Measurements from ENCODE around the gene CSN1S1. TPM values are rescaled to one million over a fixed set of nuclear protein-coding genes. Genes with fewer than 3 reads are reported as not detected.
A peak's percentile ranks its signal among the peaks of the same experiment; 100 is the strongest.

CSN1S1 gene, protein sequence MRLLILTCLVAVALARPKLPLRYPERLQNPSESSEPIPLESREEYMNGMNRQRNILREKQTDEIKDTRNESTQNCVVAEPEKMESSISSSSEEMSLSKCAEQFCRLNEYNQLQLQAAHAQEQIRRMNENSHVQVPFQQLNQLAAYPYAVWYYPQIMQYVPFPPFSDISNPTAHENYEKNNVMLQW
- total RNA-seq (not detected), total RNA-seq (0 to 0.09 (median 0) reads per million in 29 experiments)
- not detected for total RNA-seq (2013)

DNA sequence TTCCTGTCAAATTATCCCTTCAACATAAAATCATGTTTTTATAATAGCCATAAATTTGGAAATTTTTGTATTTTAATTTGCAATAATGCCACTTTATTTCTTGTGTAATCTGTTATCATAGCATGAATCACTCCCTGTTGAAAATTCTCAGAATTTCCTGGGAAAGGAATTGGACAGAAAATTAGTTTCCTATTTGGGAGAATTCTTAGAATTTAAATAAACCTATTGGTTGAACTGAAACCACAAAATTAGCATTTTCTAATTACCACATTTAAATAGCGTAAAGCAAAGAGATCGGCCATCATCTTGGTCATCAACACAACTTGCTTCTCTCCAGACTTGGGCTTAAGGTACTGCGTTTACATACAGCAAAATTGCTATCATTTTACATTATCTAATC, at the start of gene CSN1S1:
Gene CSN1S1 (plus strand): TSS at position 301 of the 400 bp plus-strand sequence. CDS start 1,488 bp downstream, outside the sequence.
- no peaks in the 10 kb centered on the region for H3K27me3 ChIP-seq (replicated peaks in 1 of 2; ENCODE audit: control insufficient read depth in 2 of 2, extremely low read depth in 1 of 2, insufficient read depth in 2 of 2, low read length in 1 of 2)
- H3K9me3 ChIP-seq: no peaks in the 10 kb centered on the region
- H3K36me3 ChIP-seq (ENCODE audit: control insufficient read depth in 2 of 2, extremely low read depth in 1 of 2, insufficient read depth in 1 of 2, low read length in 1 of 2): no peaks in the 10 kb centered on the region
- Mint-ChIP-seq H3K4me1 (no peaks in the 10 kb centered on the region), H3K4me3 (no peak within 1 kb of the TSS), H3K27ac (no peak within 1 kb of the TSS), H3K36me3 (no peaks in the 10 kb centered on the region), H3K9me3 (no peaks in the 10 kb centered on the region), H3K27me3 (peaks cover 0 to 3% of the 10 kb centered on the region in 2 donors)
- H3K4me3 ChIP-seq (ENCODE audit: control insufficient read depth in 1 of 2, extremely low read depth in 1 of 2, low read length in 1 of 2): no peak within 1 kb of the TSS
- WGBS (ENCODE audit: insufficient coverage): 100% methylated on average over 2 of the region's 3 CpGs
- ChIA-PET CTCF (no interaction called here), POLR2A (no interaction called here)
- DNase-seq (no peak), ATAC-seq (replicated peaks in 1 of 4) (no peak)
- no peak within 1 kb of the TSS for H3K27ac ChIP-seq (ENCODE audit: low read length)
- H3K4me1 ChIP-seq (ENCODE audit: control insufficient read depth in 1 of 2, extremely low read depth in 1 of 2, insufficient read depth in 2 of 2, low read length in 2 of 2): no peaks in the 10 kb centered on the region

DNA sequence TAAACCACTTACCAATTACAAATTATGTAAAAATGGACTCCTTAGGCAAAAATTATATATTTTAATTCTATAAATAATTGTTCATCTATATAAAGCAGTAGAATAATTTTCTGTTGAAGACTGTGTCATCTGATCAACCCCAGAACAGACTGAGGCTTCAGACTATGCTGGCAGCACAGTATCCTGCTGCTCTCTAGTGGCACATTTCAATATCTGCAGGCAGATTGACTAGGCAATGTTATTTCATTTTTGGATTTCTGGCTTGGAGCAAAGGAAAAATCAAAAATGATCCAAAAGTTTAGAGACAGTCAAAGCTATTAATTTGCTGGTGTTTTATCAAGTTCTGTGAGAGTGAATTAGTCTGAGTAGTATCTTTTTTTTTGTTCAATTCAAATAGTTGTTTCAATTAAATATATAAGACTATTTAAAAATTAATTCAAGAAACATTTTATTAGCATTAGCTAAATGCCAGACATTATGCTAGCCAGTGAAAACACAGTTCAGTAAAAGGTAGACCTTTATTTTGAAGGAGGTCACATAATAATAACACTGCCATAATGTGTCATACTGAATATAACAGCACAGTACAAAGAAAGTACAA, 49.6 kb upstream of the CSN1S1 start:
- peak in 3 of 4 experiments; percentile 49 to 77 (median 60) for ATAC-seq (replicated peaks in 1 of 4)
- Histone ChIP-seq H3K4me3 (ENCODE audit: control insufficient read depth in 1 of 2, extremely low read depth in 1 of 2, low read length in 1 of 2) (no peak overlapping the region), H3K4me1 (ENCODE audit: control insufficient read depth in 1 of 2, extremely low read depth in 1 of 2, insufficient read depth in 2 of 2, low read length in 2 of 2) (no peaks in the 10 kb centered on the region), H3K27me3 (replicated peaks in 1 of 2; ENCODE audit: control insufficient read depth in 2 of 2, extremely low read depth in 1 of 2, insufficient read depth in 2 of 2, low read length in 1 of 2) (no peaks in the 10 kb centered on the region), H3K27ac (ENCODE audit: low read length) (no peak overlapping the region), H3K9me3 (no peaks in the 10 kb centered on the region), H3K36me3 (ENCODE audit: control insufficient read depth in 2 of 2, extremely low read depth in 1 of 2, insufficient read depth in 1 of 2, low read length in 1 of 2) (no peaks in the 10 kb centered on the region)
- peaks cover 3% of the 10 kb centered on the region for H3K36me3 Mint-ChIP-seq
- ChIA-PET POLR2A (no interaction called here), CTCF (interaction anchor here (0.6 to 2.2 kb wide), 14 partner anchors 13 to 1383 kb away, joined by 3 to 11 read pairs (median 4); no protein-coding TSS in a partner anchor)
- H3K27me3 Mint-ChIP-seq: no peaks in the 10 kb centered on the region
- no peak overlapping the region for H3K4me3 Mint-ChIP-seq
- H3K9me3 Mint-ChIP-seq: no peaks in the 10 kb centered on the region
- peak in 24 of 35 experiments; percentile 1 to 57 (median 8) for DNase-seq
- H3K27ac Mint-ChIP-seq: no peak overlapping the region
- H3K4me1 Mint-ChIP-seq: no peaks in the 10 kb centered on the region

DNA sequence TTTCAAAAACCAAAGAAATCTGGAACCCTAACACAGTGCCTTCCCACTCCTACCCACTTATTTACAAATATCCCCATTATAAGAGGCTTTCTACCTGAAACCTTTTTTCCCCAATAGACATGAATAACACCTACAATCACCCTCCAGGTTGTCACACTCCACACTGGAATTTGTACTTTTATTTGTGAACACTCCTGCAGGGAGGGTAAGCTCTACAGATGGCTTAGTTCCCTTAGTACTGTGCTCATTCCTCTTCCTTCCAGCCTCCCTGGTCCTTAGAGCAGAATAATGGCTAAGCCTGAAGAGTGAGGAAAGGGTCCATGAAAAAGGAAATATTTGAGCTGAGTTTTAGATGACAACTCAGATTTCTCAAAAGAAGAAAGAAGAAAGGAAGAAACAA, 48.7 kb upstream of the CSN1S1 start:
- no peak overlapping the region for H3K4me3 Mint-ChIP-seq
- H3K36me3 ChIP-seq (ENCODE audit: control insufficient read depth in 2 of 2, extremely low read depth in 1 of 2, insufficient read depth in 1 of 2, low read length in 1 of 2): no peaks in the 10 kb centered on the region

DNA sequence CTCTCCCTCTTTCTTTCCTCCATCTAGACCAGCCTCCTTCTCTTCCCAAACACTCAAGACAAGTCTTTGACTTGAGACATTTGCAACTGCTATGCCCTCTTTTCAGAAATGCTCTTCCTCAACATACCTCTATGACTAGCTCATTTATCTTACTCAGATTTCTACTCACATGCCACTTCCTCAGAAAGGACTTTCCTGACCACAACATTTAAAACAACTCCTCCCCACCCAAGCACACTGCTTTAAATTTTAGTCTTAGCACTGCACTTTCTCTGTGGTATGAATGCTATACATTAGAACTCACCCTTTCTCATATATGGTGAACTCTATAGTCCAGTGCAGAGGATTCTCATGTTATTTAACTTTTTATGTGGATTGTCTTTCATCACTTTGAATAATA, 42.5 kb upstream of the CSN1S1 start:
- Mint-ChIP-seq H3K36me3 (peaks cover 3% of the 10 kb centered on the region), H3K4me1 (peaks cover 0 to 3% (median 3%) of the 10 kb centered on the region in 3 donors), H3K4me3 (no peak overlapping the region), H3K27me3 (peaks cover 0 to 8% of the 10 kb centered on the region in 2 donors), H3K27ac (no peak overlapping the region), H3K9me3 (no peaks in the 10 kb centered on the region)
- peak in 1 of 4 experiments; percentile 31 for ATAC-seq (replicated peaks in 1 of 4)
- no peak overlapping the region for H3K27ac ChIP-seq (ENCODE audit: low read length)
- no peaks in the 10 kb centered on the region for H3K4me1 ChIP-seq (ENCODE audit: control insufficient read depth in 1 of 2, extremely low read depth in 1 of 2, insufficient read depth in 2 of 2, low read length in 2 of 2)
- H3K27me3 ChIP-seq (replicated peaks in 1 of 2; ENCODE audit: control insufficient read depth in 2 of 2, extremely low read depth in 1 of 2, insufficient read depth in 2 of 2, low read length in 1 of 2): no peaks in the 10 kb centered on the region
- H3K36me3 ChIP-seq (ENCODE audit: control insufficient read depth in 2 of 2, extremely low read depth in 1 of 2, insufficient read depth in 1 of 2, low read length in 1 of 2): no peaks in the 10 kb centered on the region
- POLR2A ChIA-PET: no interaction called here
- H3K9me3 ChIP-seq: no peaks in the 10 kb centered on the region
- no peak for DNase-seq
- CTCF ChIA-PET: no interaction called here
- no peak overlapping the region for H3K4me3 ChIP-seq (ENCODE audit: control insufficient read depth in 1 of 2, extremely low read depth in 1 of 2, low read length in 1 of 2)

More for the DNA sequence above, 48.7 kb upstream of the CSN1S1 start:
- Histone ChIP-seq H3K27me3 (replicated peaks in 1 of 2; ENCODE audit: control insufficient read depth in 2 of 2, extremely low read depth in 1 of 2, insufficient read depth in 2 of 2, low read length in 1 of 2) (no peaks in the 10 kb centered on the region), H3K4me1 (ENCODE audit: control insufficient read depth in 1 of 2, extremely low read depth in 1 of 2, insufficient read depth in 2 of 2, low read length in 2 of 2) (no peaks in the 10 kb centered on the region), H3K27ac (ENCODE audit: low read length) (no peak overlapping the region), H3K4me3 (ENCODE audit: control insufficient read depth in 1 of 2, extremely low read depth in 1 of 2, low read length in 1 of 2) (no peak overlapping the region), H3K9me3 (no peaks in the 10 kb centered on the region)
- ATAC-seq (replicated peaks in 1 of 4) (no peak), DNase-seq (no peak)
- ChIA-PET CTCF (interaction anchor here in 1 of 2 donors (0.9 to 1.9 kb wide), 2 partner anchors 59 to 564 kb away, joined by 4 to 11 read pairs; no protein-coding TSS in a partner anchor), POLR2A (no interaction called here)
- H3K27ac Mint-ChIP-seq: no peak overlapping the region
- H3K36me3 Mint-ChIP-seq: peaks cover 3% of the 10 kb centered on the region
- no peaks in the 10 kb centered on the region for H3K4me1 Mint-ChIP-seq
- no peaks in the 10 kb centered on the region for H3K9me3 Mint-ChIP-seq
- no peaks in the 10 kb centered on the region for H3K27me3 Mint-ChIP-seq

DNA sequence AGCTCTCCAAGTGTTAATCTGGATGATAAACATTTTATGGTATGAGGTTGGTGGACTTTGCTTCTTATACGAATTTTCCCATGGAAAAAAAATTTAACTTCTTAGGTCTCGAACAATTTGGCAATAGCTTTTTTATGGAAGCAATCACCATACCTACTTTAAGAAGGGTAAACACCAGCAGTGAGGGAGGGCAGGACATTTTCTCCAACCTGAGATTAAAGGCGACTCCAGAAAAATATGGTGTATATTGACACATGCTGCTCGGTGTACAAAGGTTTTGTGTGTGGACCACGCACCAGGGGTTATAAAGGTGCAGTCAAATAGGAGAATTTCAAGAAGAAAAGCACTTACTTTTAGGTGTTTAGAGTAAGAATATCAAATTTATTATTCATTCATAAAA, 36.7 kb upstream of the CSN1S1 start:
- H3K9me3 ChIP-seq: no peaks in the 10 kb centered on the region
- WGBS (ENCODE audit: insufficient coverage): 86% methylated on average over 1 of the region's 5 CpGs
- CTCF ChIA-PET: interaction anchor here in 1 of 2 donors (0.8 kb wide), 1 partner anchor 17 kb away, joined by 3 read pairs; no protein-coding TSS in a partner anchor
- no peak overlapping the region for H3K27ac ChIP-seq (ENCODE audit: low read length)
- POLR2A ChIA-PET: no interaction called here
- no peak overlapping the region for H3K4me3 Mint-ChIP-seq
- no peak for DNase-seq
- no peak overlapping the region for H3K27ac Mint-ChIP-seq
- H3K27me3 Mint-ChIP-seq: peaks cover 6 to 25% of the 10 kb centered on the region in 2 donors
- H3K4me1 ChIP-seq (ENCODE audit: control insufficient read depth in 1 of 2, extremely low read depth in 1 of 2, insufficient read depth in 2 of 2, low read length in 2 of 2): no peaks in the 10 kb centered on the region
- H3K4me1 Mint-ChIP-seq: no peaks in the 10 kb centered on the region
- no peak overlapping the region for H3K4me3 ChIP-seq (ENCODE audit: control insufficient read depth in 1 of 2, extremely low read depth in 1 of 2, low read length in 1 of 2)
- H3K36me3 ChIP-seq (ENCODE audit: control insufficient read depth in 2 of 2, extremely low read depth in 1 of 2, insufficient read depth in 1 of 2, low read length in 1 of 2): no peaks in the 10 kb centered on the region
- H3K27me3 ChIP-seq (replicated peaks in 1 of 2; ENCODE audit: control insufficient read depth in 2 of 2, extremely low read depth in 1 of 2, insufficient read depth in 2 of 2, low read length in 1 of 2): no peaks in the 10 kb centered on the region
- ATAC-seq (replicated peaks in 1 of 4): no peak
- no peaks in the 10 kb centered on the region for H3K36me3 Mint-ChIP-seq
- no peaks in the 10 kb centered on the region for H3K9me3 Mint-ChIP-seq

DNA sequence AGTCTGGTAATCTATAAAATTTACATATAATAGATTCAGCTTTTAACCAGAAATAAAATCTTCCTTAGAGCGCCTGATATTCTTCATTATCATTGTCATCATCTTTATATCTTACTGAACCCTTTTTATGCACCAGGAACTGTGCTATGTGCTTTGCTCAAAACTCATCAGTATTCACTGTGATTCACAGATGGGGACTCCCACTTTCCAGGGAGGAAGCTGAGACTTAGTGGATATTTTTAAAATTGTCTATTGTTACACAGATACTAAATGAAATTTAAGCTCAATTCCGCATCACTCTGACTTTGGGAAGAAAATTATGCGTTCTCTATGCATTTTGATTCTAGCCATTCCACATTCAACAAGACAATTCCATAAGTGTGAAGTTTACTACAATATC, 36.1 kb upstream of the CSN1S1 start:
- Mint-ChIP-seq H3K4me1 (no peaks in the 10 kb centered on the region), H3K27ac (no peak overlapping the region), H3K9me3 (no peaks in the 10 kb centered on the region), H3K27me3 (peaks cover 6 to 25% of the 10 kb centered on the region in 2 donors), H3K4me3 (no peak overlapping the region), H3K36me3 (no peaks in the 10 kb centered on the region)
- no peaks in the 10 kb centered on the region for H3K27me3 ChIP-seq (replicated peaks in 1 of 2; ENCODE audit: control insufficient read depth in 2 of 2, extremely low read depth in 1 of 2, insufficient read depth in 2 of 2, low read length in 1 of 2)
- ChIA-PET POLR2A (no interaction called here), CTCF (interaction anchor here in 1 of 2 donors (0.6 to 0.8 kb wide), 2 partner anchors 10 to 17 kb away, joined by 3 read pairs; no protein-coding TSS in a partner anchor)
- ATAC-seq (replicated peaks in 1 of 4) (no peak), DNase-seq (no peak)
- 80% methylated on average over 1 of the region's 3 CpGs for WGBS (ENCODE audit: insufficient coverage)
- no peaks in the 10 kb centered on the region for H3K36me3 ChIP-seq (ENCODE audit: control insufficient read depth in 2 of 2, extremely low read depth in 1 of 2, insufficient read depth in 1 of 2, low read length in 1 of 2)
- no peaks in the 10 kb centered on the region for H3K4me1 ChIP-seq (ENCODE audit: control insufficient read depth in 1 of 2, extremely low read depth in 1 of 2, insufficient read depth in 2 of 2, low read length in 2 of 2)
- H3K4me3 ChIP-seq (ENCODE audit: control insufficient read depth in 1 of 2, extremely low read depth in 1 of 2, low read length in 1 of 2): no peak overlapping the region
- H3K9me3 ChIP-seq: no peaks in the 10 kb centered on the region
- no peak overlapping the region for H3K27ac ChIP-seq (ENCODE audit: low read length)

Data from T-cell (primary cell).